Mucosa of stomach (tissue), 1 donor: ENCODE results near the gene ADARB2.

Experiments used
- H3K27me3 ChIP-seq: one replicate; pipeline ENCODE4 v1.7.0; 2013; ENCODE audit warnings: mild to moderate bottlenecking, low read length; ENCODE audit not compliant: control insufficient read depth, insufficient read depth
- H3K36me3 ChIP-seq: one replicate; pipeline ENCODE4 v1.7.0; 2013; ENCODE audit warnings: low read length; ENCODE audit not compliant: control insufficient read depth, insufficient read depth
- H3K4me1 ChIP-seq: one replicate; pipeline ENCODE4 v1.7.0; 2013; ENCODE audit warnings: mild to moderate bottlenecking, low read length; ENCODE audit not compliant: control insufficient read depth, insufficient read depth
- H3K4me3 ChIP-seq: one replicate; pipeline ENCODE4 v1.7.0; 2013; ENCODE audit warnings: low read length
- H3K9ac ChIP-seq: one replicate; pipeline ENCODE4 v1.7.0; 2013; ENCODE audit warnings: mild to moderate bottlenecking, low read length, moderate library complexity
- H3K9me3 ChIP-seq: one replicate; pipeline ENCODE4 v1.7.0; 2013; ENCODE audit warnings: mild to moderate bottlenecking, low read length, moderate library complexity; ENCODE audit not compliant: control insufficient read depth
- donor health status: Pancreatic carcinoma.

ADARB2 gene

GRCh38 chr10:1184541-1185430 lies 552.5 kb downstream of the ADARB2 start:
- H3K9ac ChIP-seq: no peak overlapping the region
- H3K4me3 ChIP-seq: no peak overlapping the region

GRCh38 chr10:1183701-1184100 lies 553.6 kb downstream of the ADARB2 start:
- no peaks in the 10 kb centered on the region for H3K27me3 ChIP-seq
- H3K36me3 ChIP-seq: no peaks in the 10 kb centered on the region
- no peak overlapping the region for H3K9ac ChIP-seq

More at GRCh38 chr10:1184541-1185430, 552.5 kb downstream of the ADARB2 start:
- Histone ChIP-seq H3K9me3 (no peaks in the 10 kb centered on the region), H3K36me3 (no peaks in the 10 kb centered on the region), H3K27me3 (no peaks in the 10 kb centered on the region), H3K4me1 (no peaks in the 10 kb centered on the region)

GRCh38 chr10:1183033-1183396 lies 554.3 kb downstream of the ADARB2 start:
- Histone ChIP-seq H3K9me3 (no peaks in the 10 kb centered on the region), H3K4me1 (no peaks in the 10 kb centered on the region), H3K9ac (no peak overlapping the region), H3K36me3 (no peaks in the 10 kb centered on the region), H3K27me3 (no peaks in the 10 kb centered on the region), H3K4me3 (no peak overlapping the region)

More at GRCh38 chr10:1183701-1184100, 553.6 kb downstream of the ADARB2 start:
- no peak overlapping the region for H3K4me3 ChIP-seq
- no peaks in the 10 kb centered on the region for H3K4me1 ChIP-seq
- no peaks in the 10 kb centered on the region for H3K9me3 ChIP-seq

GRCh38 chr10:1182280-1183032 lies 554.9 kb downstream of the ADARB2 start:
- Histone ChIP-seq H3K36me3 (no peaks in the 10 kb centered on the region), H3K9me3 (no peaks in the 10 kb centered on the region), H3K9ac (no peak overlapping the region), H3K4me3 (no peak overlapping the region), H3K4me1 (no peaks in the 10 kb centered on the region), H3K27me3 (no peaks in the 10 kb centered on the region)

GRCh38 chr10:1180836-1181235 lies 556.5 kb downstream of the ADARB2 start:
- no peaks in the 10 kb centered on the region for H3K9me3 ChIP-seq
- H3K36me3 ChIP-seq: no peaks in the 10 kb centered on the region
- H3K4me1 ChIP-seq: no peaks in the 10 kb centered on the region
- H3K27me3 ChIP-seq: no peaks in the 10 kb centered on the region
- no peak overlapping the region for H3K4me3 ChIP-seq
- H3K9ac ChIP-seq: no peak overlapping the region

GRCh38 chr10:1180071-1180730 lies 557.1 kb downstream of the ADARB2 start:
- Histone ChIP-seq H3K9me3 (no peaks in the 10 kb centered on the region), H3K9ac (no peak overlapping the region), H3K36me3 (no peaks in the 10 kb centered on the region), H3K27me3 (no peaks in the 10 kb centered on the region), H3K4me3 (no peak overlapping the region), H3K4me1 (no peaks in the 10 kb centered on the region)

- Histone ChIP-seq H3K9me3 (no peaks in the 10 kb centered on the region), H3K27me3 (no peaks in the 10 kb centered on the region), H3K9ac (no peak overlapping the region), H3K4me3 (no peak overlapping the region), H3K4me1 (no peaks in the 10 kb centered on the region), H3K36me3 (no peaks in the 10 kb centered on the region)
Observed at GRCh38 chr10:1179346-1180070, 557.8 kb downstream of the ADARB2 start.

- Histone ChIP-seq H3K9me3 (no peaks in the 10 kb centered on the region), H3K4me1 (no peaks in the 10 kb centered on the region), H3K4me3 (no peak overlapping the region), H3K27me3 (no peaks in the 10 kb centered on the region), H3K36me3 (no peaks in the 10 kb centered on the region), H3K9ac (no peak overlapping the region)
Observed at GRCh38 chr10:1178506-1178905, 558.8 kb downstream of the ADARB2 start.

GRCh38 chr10:1177936-1178335 lies 559.4 kb downstream of the ADARB2 start:
- H3K4me1 ChIP-seq: no peaks in the 10 kb centered on the region
- no peaks in the 10 kb centered on the region for H3K36me3 ChIP-seq
- H3K9me3 ChIP-seq: no peaks in the 10 kb centered on the region
- no peak overlapping the region for H3K4me3 ChIP-seq
- H3K9ac ChIP-seq: no peak overlapping the region
- no peaks in the 10 kb centered on the region for H3K27me3 ChIP-seq

GRCh38 chr10:1175956-1176565 lies 561.3 kb downstream of the ADARB2 start:
- Histone ChIP-seq H3K36me3 (no peaks in the 10 kb centered on the region), H3K9me3 (no peaks in the 10 kb centered on the region), H3K27me3 (no peaks in the 10 kb centered on the region), H3K9ac (no peak overlapping the region), H3K4me3 (no peak overlapping the region), H3K4me1 (no peaks in the 10 kb centered on the region)

GRCh38 chr10:1174022-1174421 lies 563.3 kb downstream of the ADARB2 start:
- H3K36me3 ChIP-seq: no peaks in the 10 kb centered on the region
- no peaks in the 10 kb centered on the region for H3K27me3 ChIP-seq
- no peaks in the 10 kb centered on the region for H3K9me3 ChIP-seq
- H3K4me3 ChIP-seq: no peak overlapping the region
- H3K4me1 ChIP-seq: no peaks in the 10 kb centered on the region
- H3K9ac ChIP-seq: no peak overlapping the region
